Stimulated activated CD4-positive, alpha-beta T cell treated with anti-CD3 and anti-CD28 coated beads, Interleukin-12 subunit alpha, Interleukin-12 subunit beta, amount 100 ng/mL, for 24 hours (primary cell): Measurements from ENCODE around the gene TCN2.
"Not testable (repeated sequence)": the region's sequence is repeated elsewhere in the genome, so short reads cannot be mapped to it uniquely, and the experiment has no call there.

ENCODE experiments used
- DNase-seq, 2 experiments: peaks; one replicate each; pipeline ENCODE4 v3.0.0-alpha.2; 2020; ENCODE audit warnings: low read depth in 2 of 2

TCN2 gene

GRCh38 chr22:30610299-30610698 lies 3.3 kb downstream of the TCN2 start:
- DNase-seq, result no peak

- no peak for DNase-seq
Measured at GRCh38 chr22:30611197-30611596, 4.2 kb downstream of the TCN2 start.

- DNase-seq, result no peak
Measured at GRCh38 chr22:30612789-30613188, 5.8 kb downstream of the TCN2 start.

GRCh38 chr22:30614268-30614667 lies 7.3 kb downstream of the TCN2 start:
- DNase-seq, result no peak

- no peak for DNase-seq
Measured at GRCh38 chr22:30614879-30615278, 7.9 kb downstream of the TCN2 start.

DNA sequence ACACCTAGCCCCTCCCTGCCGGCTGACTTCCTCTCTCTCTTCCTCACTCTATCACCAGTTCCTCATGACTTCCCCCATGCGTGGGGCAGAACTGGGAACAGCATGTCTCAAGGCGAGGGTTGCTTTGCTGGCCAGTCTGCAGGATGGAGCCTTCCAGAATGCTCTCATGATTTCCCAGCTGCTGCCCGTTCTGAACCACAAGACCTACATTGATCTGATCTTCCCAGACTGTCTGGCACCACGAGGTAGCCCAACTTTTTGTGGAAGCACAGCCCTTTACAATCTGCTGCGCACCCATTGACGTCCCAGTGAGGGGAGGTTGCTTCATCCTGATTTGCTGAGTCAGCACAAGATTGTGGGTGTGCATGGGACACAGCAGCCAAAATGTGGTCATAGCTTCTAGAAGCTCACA lies 8.6 kb downstream of the TCN2 start:
- no peak for DNase-seq

- DNase-seq, result no peak
Measured at GRCh38 chr22:30617819-30618218, 10.8 kb downstream of the TCN2 start.

- DNase-seq, result not testable (repeated sequence)
Measured at GRCh38 chr22:30619909-30620308, 12.9 kb downstream of the TCN2 start.

- DNase-seq, result no peak
Measured at GRCh38 chr22:30626413-30626812, 19.4 kb downstream of the TCN2 start.

DNA sequence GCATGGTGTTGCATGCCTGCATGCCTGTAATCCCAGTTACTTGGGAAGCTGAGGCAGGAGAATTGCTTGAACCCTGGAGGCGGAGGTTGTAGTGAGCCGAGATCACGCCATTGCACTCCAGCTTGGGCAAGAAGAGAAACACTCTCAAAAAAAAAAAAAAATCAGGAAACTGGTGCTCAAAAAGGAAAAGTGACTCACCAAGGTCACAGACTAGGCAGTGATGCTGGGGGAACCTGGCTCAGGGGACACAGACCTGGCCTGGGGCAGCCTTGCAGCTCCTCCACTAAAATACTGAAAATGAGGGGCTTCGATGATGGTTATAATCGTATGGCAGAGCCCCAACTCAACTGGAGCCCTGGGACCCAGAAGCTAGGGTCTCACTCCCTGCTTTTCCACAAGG lies 20.5 kb downstream of the TCN2 start:
- DNase-seq, result no peak

- DNase-seq, result no peak
Measured at GRCh38 chr22:30628491-30628890, 21.5 kb downstream of the TCN2 start.

GRCh38 chr22:30631469-30631868 lies 24.5 kb downstream of the TCN2 start:
- not testable (repeated sequence) for DNase-seq

GRCh38 chr22:30634471-30635233 lies 27.7 kb downstream of the TCN2 start:
- peak; percentile 81 to 90 for DNase-seq

- peak; percentile 93 to 97 for DNase-seq
Measured at GRCh38 chr22:30635273-30636225, 28.6 kb downstream of the TCN2 start, which contains the start of gene SLC35E4. TSS of gene SLC35E4 (plus strand) at chr22:30635781. CDS start at chr22:30636451, 670 bp downstream.

- DNase-seq, result no peak
Measured at GRCh38 chr22:30636226-30637077, 29.5 kb downstream of the TCN2 start.

- DNase-seq, result no peak
Measured at GRCh38 chr22:30637701-30638114, 30.7 kb downstream of the TCN2 start.

GRCh38 chr22:30640361-30640760 lies 33.4 kb downstream of the TCN2 start:
- no peak for DNase-seq

DNA sequence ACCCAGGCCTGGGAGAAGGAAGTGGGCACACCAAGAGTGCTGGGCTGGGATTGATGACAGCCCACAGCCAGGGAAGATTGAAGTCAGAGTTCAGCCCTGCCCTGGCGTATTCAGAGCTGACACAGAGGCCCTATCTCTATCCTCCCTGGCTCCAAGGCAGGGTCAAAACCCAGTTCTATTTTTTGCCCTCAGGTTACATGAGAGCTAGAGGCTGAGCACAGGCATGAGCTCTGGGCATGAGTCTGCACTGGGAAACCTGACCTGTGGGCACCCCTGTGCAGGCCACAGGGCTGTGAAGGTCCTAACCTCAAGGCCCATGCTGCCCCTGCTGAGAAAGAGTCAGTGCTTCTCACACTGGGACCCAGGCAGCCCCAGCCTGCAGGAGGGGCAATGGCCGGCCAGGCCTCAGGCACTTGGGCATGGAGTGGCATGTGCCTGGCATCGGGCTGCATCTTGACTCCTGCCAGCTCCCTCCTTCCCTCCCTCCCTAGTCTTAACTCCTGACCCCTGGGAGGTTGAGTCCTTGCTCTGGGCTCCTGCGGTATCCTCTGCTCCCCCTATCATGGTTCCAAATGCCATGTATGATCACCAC lies 34.0 kb downstream of the TCN2 start:
- no peak for DNase-seq

DNA sequence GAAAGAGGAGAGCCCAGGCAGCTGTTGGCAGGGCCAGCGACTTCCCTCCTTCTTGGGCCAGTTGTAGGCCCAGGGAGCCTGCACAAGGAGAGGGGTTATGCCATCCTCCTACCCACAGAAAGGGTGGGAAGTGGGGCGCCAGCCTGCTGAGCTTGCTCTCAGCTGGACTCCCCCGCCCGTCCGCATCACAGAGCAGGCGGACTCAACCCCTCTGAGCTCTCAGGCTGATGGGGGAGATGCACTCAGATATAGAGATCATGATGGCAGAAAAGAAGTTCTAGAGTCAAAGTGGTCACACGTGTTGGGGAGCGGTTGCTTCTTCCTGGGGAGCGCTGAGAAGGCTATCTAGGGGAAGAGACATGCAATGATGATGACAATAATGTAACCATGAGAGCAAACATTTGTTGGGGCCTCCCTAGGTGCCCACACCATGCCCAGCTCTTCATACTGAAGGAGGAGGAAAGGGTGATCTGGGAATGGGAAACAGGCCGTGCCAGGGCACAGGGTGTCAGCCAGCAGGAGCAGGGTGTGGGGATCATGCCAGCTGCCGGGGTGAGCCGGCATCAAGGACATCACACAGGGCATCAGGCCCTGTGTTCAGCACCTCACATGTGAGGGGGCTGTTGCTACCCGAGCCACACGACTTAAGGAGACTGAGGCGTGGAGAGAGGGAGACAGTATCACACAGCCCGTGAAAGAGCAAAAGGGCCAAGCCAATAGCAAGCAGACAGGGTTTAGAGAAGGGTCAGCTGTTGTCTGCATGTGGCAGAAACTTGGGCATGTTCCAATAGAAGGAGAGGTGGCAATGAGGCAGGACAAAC lies 36.3 kb downstream of the TCN2 start:
- no peak for DNase-seq

DNA sequence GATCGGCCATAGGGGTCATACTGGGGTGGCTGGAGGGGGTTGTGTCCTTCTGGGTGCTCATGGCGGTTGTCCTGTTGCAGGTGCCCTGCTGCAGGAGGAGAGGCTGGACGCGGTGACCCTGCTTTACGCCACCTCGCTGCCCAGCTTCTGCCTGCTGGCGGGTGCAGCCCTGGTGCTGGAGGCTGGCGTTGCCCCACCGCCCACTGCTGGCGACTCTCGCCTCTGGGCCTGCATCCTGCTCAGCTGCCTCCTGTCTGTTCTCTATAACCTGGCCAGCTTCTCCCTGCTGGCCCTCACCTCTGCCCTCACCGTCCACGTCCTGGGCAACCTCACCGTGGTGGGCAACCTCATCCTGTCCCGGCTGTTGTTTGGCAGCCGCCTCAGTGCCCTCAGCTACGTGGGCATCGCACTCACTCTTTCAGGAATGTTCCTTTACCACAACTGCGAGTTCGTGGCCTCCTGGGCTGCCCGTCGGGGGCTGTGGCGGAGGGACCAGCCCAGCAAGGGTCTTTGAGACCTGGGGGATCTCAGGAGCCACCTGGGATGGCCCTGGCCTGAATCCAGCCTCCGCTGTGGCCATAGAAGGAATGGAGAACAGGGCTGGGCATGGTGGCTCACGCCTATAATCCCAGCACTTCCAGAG lies 39.7 kb downstream of the TCN2 start:
- DNase-seq, result no peak
